ENCODE results near the gene ZNF518A. TPM values are rescaled to one million over a fixed set of nuclear protein-coding genes. Genes with fewer than 3 reads are reported as not detected.

Gene ZNF518A
- total and polyA plus RNA-seq, 7 donors, result 4.2 to 22.8 (median 13.2) TPM

- WGBS, 2 donors, result 1 to 3% methylated on average over 47 of the region's 47 CpGs
- DNase-seq, result peak; percentile 96
- Histone ChIP-seq H3K36me3 (no peaks in the 10 kb centered on the region), H3K9me3 (no peaks in the 10 kb centered on the region), H3K27ac (peak overlapping the region; percentile 84 to 91 (median 87)), H3K4me3 (peak overlapping the region; percentile 62 to 83 (median 66)), H3K27me3 (peaks cover 0 to 27% (median 17%) of the 10 kb centered on the region in 3 donors), H3K4me1 (no peaks in the 10 kb centered on the region)
- TF ChIP-seq POLR2A (IDR thresholded peaks at IDR 0.05) (no peak), EP300 (IDR thresholded peaks at IDR 0.05) (peak in 1 of 4 donors; percentile 27), POLR2AphosphoS5 (IDR thresholded peaks at IDR 0.05) (peak; percentile 56 to 78 (median 72))
- TF ChIP-seq, protein P1, sequence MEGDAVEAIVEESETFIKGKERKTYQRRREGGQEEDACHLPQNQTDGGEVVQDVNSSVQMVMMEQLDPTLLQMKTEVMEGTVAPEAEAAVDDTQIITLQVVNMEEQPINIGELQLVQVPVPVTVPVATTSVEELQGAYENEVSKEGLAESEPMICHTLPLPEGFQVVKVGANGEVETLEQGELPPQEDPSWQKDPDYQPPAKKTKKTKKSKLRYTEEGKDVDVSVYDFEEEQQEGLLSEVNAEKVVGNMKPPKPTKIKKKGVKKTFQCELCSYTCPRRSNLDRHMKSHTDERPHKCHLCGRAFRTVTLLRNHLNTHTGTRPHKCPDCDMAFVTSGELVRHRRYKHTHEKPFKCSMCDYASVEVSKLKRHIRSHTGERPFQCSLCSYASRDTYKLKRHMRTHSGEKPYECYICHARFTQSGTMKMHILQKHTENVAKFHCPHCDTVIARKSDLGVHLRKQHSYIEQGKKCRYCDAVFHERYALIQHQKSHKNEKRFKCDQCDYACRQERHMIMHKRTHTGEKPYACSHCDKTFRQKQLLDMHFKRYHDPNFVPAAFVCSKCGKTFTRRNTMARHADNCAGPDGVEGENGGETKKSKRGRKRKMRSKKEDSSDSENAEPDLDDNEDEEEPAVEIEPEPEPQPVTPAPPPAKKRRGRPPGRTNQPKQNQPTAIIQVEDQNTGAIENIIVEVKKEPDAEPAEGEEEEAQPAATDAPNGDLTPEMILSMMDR (IDR thresholded peaks at IDR 0.05), result no peak
- intact Hi-C loops (cut with DNase I), result loop anchor here (1.0 to 2.0 kb wide), 2 partner anchors 40 to 47 kb away; partner anchors contain the start of genes CCNJ and ZNF518A
Observed at GRCh38 chr10:96089670-96090462, 40.2 kb upstream of the ZNF518A start.

DNA sequence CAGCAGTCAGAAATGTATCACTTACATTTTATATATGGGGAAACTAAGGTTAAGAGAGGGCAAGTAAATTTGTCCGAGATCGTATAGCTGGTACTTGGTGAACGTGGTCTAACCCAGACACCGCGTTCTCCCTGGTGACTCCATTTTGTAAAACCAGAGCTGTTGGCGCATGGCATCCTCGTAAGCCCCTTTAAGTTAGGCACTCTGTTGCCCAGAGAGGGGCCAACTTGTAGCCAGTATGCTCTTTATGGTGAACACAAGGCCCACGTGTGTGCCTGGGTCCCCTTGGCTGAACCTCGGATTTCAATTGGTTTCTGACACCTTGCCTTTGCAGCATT, 39.7 kb upstream of the ZNF518A start:
- peak overlapping the region; percentile 84 to 91 (median 87) for H3K27ac ChIP-seq

DNA sequence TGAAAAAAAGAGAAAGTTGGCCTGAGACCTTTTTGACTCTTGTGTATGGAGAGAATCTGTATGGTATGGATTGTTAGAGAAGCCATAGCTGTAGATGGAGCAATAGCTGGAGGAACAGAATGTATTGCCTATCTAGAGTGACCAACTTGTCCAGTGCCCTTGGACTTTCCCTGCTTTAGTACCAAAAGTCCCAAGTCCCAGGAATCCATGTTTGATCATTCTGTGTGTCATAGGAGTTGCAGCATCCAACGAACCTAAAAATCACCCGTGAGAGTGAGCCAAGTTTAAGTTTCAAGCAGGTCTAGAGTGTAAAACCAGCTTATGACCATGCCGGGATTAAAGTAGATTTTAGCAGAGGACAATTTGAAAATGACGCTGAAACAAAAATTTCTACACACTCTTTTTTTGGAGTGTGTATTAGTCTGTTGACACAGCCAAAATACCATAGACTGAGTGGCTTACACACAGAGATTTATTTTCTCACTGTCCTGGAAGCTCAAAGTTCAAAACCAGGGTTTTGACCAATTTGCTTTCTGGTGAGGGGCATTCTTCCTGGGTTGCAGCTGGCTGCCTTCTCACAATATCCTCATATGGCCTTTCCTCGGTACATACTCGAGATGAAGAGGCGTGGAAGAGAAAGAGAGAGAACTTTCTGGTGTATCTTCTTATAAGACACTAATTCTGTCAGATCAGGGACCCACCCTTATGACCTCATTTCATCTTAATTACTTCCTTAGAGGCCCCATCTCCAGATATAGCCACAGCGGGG, 36.9 kb upstream of the ZNF518A start:
- H3K27me3 ChIP-seq, result peaks cover 0 to 59% (median 35%) of the 10 kb centered on the region in 3 donors
- H3K4me1 ChIP-seq, result no peaks in the 10 kb centered on the region
- H3K36me3 ChIP-seq, result no peaks in the 10 kb centered on the region
- H3K27ac ChIP-seq, result no peak overlapping the region
- no peak for DNase-seq
- H3K9me3 ChIP-seq, result no peaks in the 10 kb centered on the region
- TF ChIP-seq EP300 (IDR thresholded peaks at IDR 0.05) (no peak), POLR2AphosphoS5 (IDR thresholded peaks at IDR 0.05) (no peak), POLR2A (IDR thresholded peaks at IDR 0.05) (no peak)
- TF ChIP-seq, protein P1 (IDR thresholded peaks at IDR 0.05), result no peak
- WGBS, 2 donors, result 90 to 91% methylated on average over 8 of the region's 8 CpGs
- intact Hi-C loops (cut with DNase I), result no loop called here
- no peak overlapping the region for H3K4me3 ChIP-seq

More for the DNA sequence above, 39.7 kb upstream of the ZNF518A start:
- H3K4me3 ChIP-seq, result peak overlapping the region; percentile 62 to 83 (median 66)
- peaks cover 0 to 33% (median 17%) of the 10 kb centered on the region in 3 donors for H3K27me3 ChIP-seq
- intact Hi-C loops (cut with DNase I), result loop anchor here (1.0 to 2.0 kb wide), 2 partner anchors 40 to 48 kb away; partner anchors contain the start of genes CCNJ and ZNF518A
- no peaks in the 10 kb centered on the region for H3K36me3 ChIP-seq
- no peak for DNase-seq
- TF ChIP-seq EP300 (IDR thresholded peaks at IDR 0.05) (no peak), POLR2AphosphoS5 (IDR thresholded peaks at IDR 0.05) (no peak)
- TF ChIP-seq, protein P1 (IDR thresholded peaks at IDR 0.05), result no peak
- H3K9me3 ChIP-seq, result no peaks in the 10 kb centered on the region
- no peaks in the 10 kb centered on the region for H3K4me1 ChIP-seq
- 70 to 78% methylated on average over 9 of the region's 9 CpGs for WGBS, 2 donors

GRCh38 chr10:96093948-96094347, 36.1 kb upstream of the ZNF518A start:
- no peak overlapping the region for H3K27ac ChIP-seq
- TF ChIP-seq, protein P1 (IDR thresholded peaks at IDR 0.05), result no peak
- TF ChIP-seq POLR2AphosphoS5 (IDR thresholded peaks at IDR 0.05), result no peak
- TF ChIP-seq EP300 (IDR thresholded peaks at IDR 0.05), result no peak
- TF ChIP-seq POLR2A (IDR thresholded peaks at IDR 0.05), result no peak
- no peaks in the 10 kb centered on the region for H3K36me3 ChIP-seq
- no peaks in the 10 kb centered on the region for H3K9me3 ChIP-seq
- H3K27me3 ChIP-seq, result peaks cover 0 to 66% (median 40%) of the 10 kb centered on the region in 3 donors
- H3K4me3 ChIP-seq, result no peak overlapping the region
- no peaks in the 10 kb centered on the region for H3K4me1 ChIP-seq
- no peak for DNase-seq
- intact Hi-C loops (cut with DNase I), result no loop called here
- 44 to 68% methylated on average over 2 of the region's 2 CpGs for WGBS, 2 donors

All from sigmoid colon (tissue), 7 donors.